H1 (cell line): Measurements from ENCODE around the gene ADCY3. TPM values are rescaled to one million over a fixed set of nuclear protein-coding genes. Genes with fewer than 3 reads are reported as not detected.

Experiments used
- CTCF ChIA-PET: fragments of 300-600 bp; sonication (Branson Sonifier 250); formaldehyde crosslinking; loops from one replicate; lab custom pipeline; 2021; ENCODE audit not compliant: partially characterized antibody; lab: Charles Lee
- POLR2A ChIA-PET: fragments of 300-600 bp; sonication (Branson Sonifier 250); formaldehyde crosslinking; loops from one replicate; lab custom pipeline; 2021; ENCODE audit warnings: inconsistent platforms; ENCODE audit not compliant: partially characterized antibody; lab: Charles Lee
- DNase-seq, 2 experiments: peaks; one replicate each; pipeline versions ENCODE4 v3.0.0 to v3.0.0-alpha.2; 2010 to 2022; ENCODE audit warnings: low spot score in 2 of 2, low read depth in 1 of 2, mixed read lengths in 1 of 2
- FAIRE-seq: peaks from 2 replicates; lab custom pipeline; 2011; peaks lifted over from hg19 to GRCh38; lab: Jason Lieb, UNC
- H2AFZ ChIP-seq: 2 replicates; pipeline ENCODE4 v1.8.1; 2012; ENCODE audit warnings: low read length, inconsistent platforms
- H2AK5ac ChIP-seq: 2 replicates; pipeline ENCODE4 v1.6.1; 2013; ENCODE audit warnings: low read depth, low read length
- H2BK120ac ChIP-seq: replicated peaks from 2 replicates; pipeline ENCODE3; 2013; ENCODE audit warnings: low read depth, low read length, inconsistent platforms
- H2BK12ac ChIP-seq: 2 replicates; pipeline ENCODE4 v1.6.1; 2013; ENCODE audit warnings: low read depth, low read length
- H2BK15ac ChIP-seq: 2 replicates; pipeline ENCODE4 v1.6.1; 2013; ENCODE audit warnings: low read length
- H2BK20ac ChIP-seq: 2 replicates; pipeline ENCODE4 v1.6.1; 2013; ENCODE audit warnings: low read length
- H2BK5ac ChIP-seq: 2 replicates; pipeline ENCODE4 v1.6.1; 2013; ENCODE audit warnings: low read depth, low read length
- H3K14ac ChIP-seq: 2 replicates; pipeline ENCODE4 v1.6.1; 2013; ENCODE audit warnings: inconsistent platforms; ENCODE audit not compliant: insufficient read length
- H3K18ac ChIP-seq: 2 replicates; pipeline ENCODE4 v1.6.1; 2013; ENCODE audit warnings: low read length; ENCODE audit errors: extremely low read depth
- H3K23ac ChIP-seq: 2 replicates; pipeline ENCODE4 v1.6.1; 2013; ENCODE audit warnings: inconsistent platforms; ENCODE audit not compliant: insufficient read length
- H3K23me2 ChIP-seq: 2 replicates; pipeline ENCODE4 v1.6.1; 2013; ENCODE audit warnings: low read depth, low read length
- H3K27ac ChIP-seq: 2 replicates; pipeline ENCODE4 v1.6.1; 2011; ENCODE audit warnings: low read depth, low read length, inconsistent platforms
- H3K27me3 ChIP-seq, 4 experiments: replicated peaks in 1 of 4; 1 replicate in 1 of 4; 2 replicates in 3 of 4; pipeline versions ENCODE4 v1.6.1 to v1.8.1; 2011 to 2013; ENCODE audit warnings: low read length in 3 of 4, mild to moderate bottlenecking in 3 of 4, inconsistent platforms in 2 of 4, mixed read lengths in 2 of 4, moderate library complexity in 1 of 4; ENCODE audit not compliant: control insufficient read depth in 3 of 4, insufficient read depth in 3 of 4; ENCODE audit errors: extremely low read depth in 1 of 4
- H3K36me3 ChIP-seq, 4 experiments: 2 replicates each; pipeline versions ENCODE4 v1.6.1 to v1.8.1; 2011 to 2013; ENCODE audit warnings: mild to moderate bottlenecking in 4 of 4, low read length in 3 of 4, moderate library complexity in 2 of 4, control low read depth in 1 of 4, inconsistent platforms in 1 of 4; ENCODE audit not compliant: insufficient read depth in 4 of 4, control insufficient read depth in 2 of 4
- H3K4ac ChIP-seq: replicated peaks from 2 replicates; pipeline ENCODE3; 2013; ENCODE audit warnings: low read length, low read depth, mixed read lengths, inconsistent platforms; ENCODE audit not compliant: insufficient read length
- H3K4me1 ChIP-seq, 4 experiments: replicated peaks in 1 of 4; 1 replicate in 1 of 4; 2 replicates in 3 of 4; pipeline versions ENCODE4 v1.6.1 to v1.8.1; 2011 to 2013; ENCODE audit warnings: low read length in 3 of 4, inconsistent platforms in 2 of 4, mixed read lengths in 1 of 4; ENCODE audit not compliant: insufficient read depth in 4 of 4, control insufficient read depth in 3 of 4
- H3K4me2 ChIP-seq, 2 experiments: 2 replicates each; pipeline versions ENCODE4 v1.6.1 to v1.8.1; 2011 to 2013; ENCODE audit warnings: low read depth in 2 of 2, low read length in 2 of 2, control low read depth in 1 of 2, inconsistent platforms in 1 of 2, mild to moderate bottlenecking in 1 of 2; ENCODE audit not compliant: insufficient read depth in 1 of 2
- H3K4me3 ChIP-seq, 4 experiments: fragments of 200-600, 300-600 bp in 1 of 4; sonication (generic), shearing (Covaris generic), sonication (Bioruptor Twin) in 1 of 4; 2 replicates each; pipeline versions ENCODE4 v1.5.1 to v1.8.1; 2011 to 2016; ENCODE audit warnings: low read length in 4 of 4, low read depth in 3 of 4, control low read depth in 2 of 4, inconsistent platforms in 2 of 4, mild to moderate bottlenecking in 2 of 4, mixed read lengths in 1 of 4, moderate library complexity in 1 of 4; ENCODE audit not compliant: insufficient read depth in 2 of 4; ENCODE audit errors: extremely low read depth in 1 of 4
- H3K56ac ChIP-seq: replicated peaks from 2 replicates; pipeline ENCODE3; 2013; ENCODE audit warnings: low read depth, mild to moderate bottlenecking, mixed read lengths, low read length, inconsistent platforms; ENCODE audit not compliant: insufficient read length
- H3K79me1 ChIP-seq: 2 replicates; pipeline ENCODE4 v1.6.1; 2013; ENCODE audit warnings: low read depth, low read length, control low read depth
- H3K79me2 ChIP-seq, 2 experiments: 2 replicates each; pipeline versions ENCODE4 v1.6.1 to v1.8.1; 2012 to 2013; ENCODE audit warnings: low read length in 2 of 2, mild to moderate bottlenecking in 2 of 2, inconsistent platforms in 1 of 2; ENCODE audit not compliant: insufficient read depth in 2 of 2, control insufficient read depth in 1 of 2
- H3K9ac ChIP-seq, 4 experiments: replicated peaks in 1 of 4; 1 replicate in 1 of 4; 2 replicates in 3 of 4; pipeline versions ENCODE4 v1.6.1 to v1.8.1; 2011 to 2013; ENCODE audit warnings: low read depth in 3 of 4, low read length in 3 of 4, control low read depth in 2 of 4, mild to moderate bottlenecking in 2 of 4, moderate library complexity in 2 of 4, inconsistent platforms in 1 of 4; ENCODE audit errors: extremely low read depth in 1 of 4
- H3K9me3 ChIP-seq, 2 experiments: 2 replicates each; pipeline versions ENCODE4 v1.6.1 to v1.8.1; 2012 to 2013; ENCODE audit warnings: mild to moderate bottlenecking in 2 of 2, moderate library complexity in 2 of 2, control low read depth in 1 of 2, inconsistent platforms in 1 of 2, low read depth in 1 of 2, low read length in 1 of 2, mixed read lengths in 1 of 2; ENCODE audit not compliant: insufficient read depth in 2 of 2
- H4K20me1 ChIP-seq, 2 experiments: replicated peaks in 1 of 2; 2 replicates each; pipeline versions ENCODE3 to v1.8.1; 2011 to 2013; ENCODE audit warnings: inconsistent platforms in 2 of 2, low read length in 2 of 2, mild to moderate bottlenecking in 1 of 2; ENCODE audit not compliant: insufficient read depth in 2 of 2, control insufficient read depth in 1 of 2
- H4K5ac ChIP-seq: 2 replicates; pipeline ENCODE4 v1.6.1; 2013; ENCODE audit warnings: low read length, low read depth, mixed read lengths, inconsistent platforms; ENCODE audit not compliant: insufficient read length
- H4K8ac ChIP-seq: 2 replicates; pipeline ENCODE4 v1.8.0; 2013; ENCODE audit warnings: mild to moderate bottlenecking, moderate library complexity, low read length, inconsistent platforms; ENCODE audit not compliant: insufficient read depth; ENCODE audit errors: extremely low read depth
- H4K91ac ChIP-seq: replicated peaks from 2 replicates; pipeline ENCODE3; 2013; ENCODE audit warnings: low read length, mixed read lengths, inconsistent platforms; ENCODE audit not compliant: insufficient read length
- KDM1A ChIP-seq: fragments of 200-600, 300-600 bp; sonication (generic); IDR thresholded peaks from 2 replicates; pipeline ENCODE4 v1.7.1; 2016; ENCODE audit warnings: mild to moderate bottlenecking, low read length, borderline replicate concordance
- KDM4A ChIP-seq: IDR thresholded peaks from one replicate; pipeline ENCODE4 v1.7.1; 2012; ENCODE audit warnings: low read depth, mild to moderate bottlenecking, moderate library complexity, low read length, inconsistent platforms; ENCODE audit not compliant: severe bottlenecking
- RNF2 ChIP-seq: fragments of 200-900, 300-1000 bp; sonication (generic); IDR thresholded peaks from 2 replicates; pipeline ENCODE4 v1.7.1; 2016; ENCODE audit warnings: borderline replicate concordance, low read depth, mild to moderate bottlenecking, antibody characterized with exemption, low read length; ENCODE audit not compliant: poor library complexity, severe bottlenecking; ENCODE audit errors: missing control alignments
- SAP30 ChIP-seq: fragments of 300-600 bp; sonication (generic); IDR thresholded peaks from 2 replicates; pipeline ENCODE4 v1.7.1; 2012; ENCODE audit warnings: low read length, moderate library complexity, mild to moderate bottlenecking, inconsistent platforms; ENCODE audit not compliant: insufficient read depth, insufficient replicate concordance
- SP4 ChIP-seq: IDR thresholded peaks from 2 replicates; pipeline ENCODE4 v1.6.1; 2012; ENCODE audit warnings: low read length, inconsistent platforms
- WGBS, 2 experiments: shearing (Covaris generic) in 1 of 2; methylation state at CpG; one replicate each; pipeline versions ENCODE4 v1.1.6 to v1.1.7; 2013 to 2015; ENCODE audit warnings: low lambda C conversion rate in 2 of 2, mixed read lengths in 2 of 2, inconsistent platforms in 1 of 2, low coverage in 1 of 2, missing lambda C conversion rate in 1 of 2; ENCODE audit not compliant: insufficient replicate concordance in 2 of 2, insufficient coverage in 1 of 2, insufficient read length in 1 of 2; ENCODE audit errors: extremely low coverage in 1 of 2, missing lambda C conversion rate in 1 of 2; 5-methylcytosine and 5-hydroxymethylcytosine counted together
- polyA plus RNA-seq, 7 experiments: library from polyadenylated mRNA; depleted of rRNA in 3 of 7; stranded (reverse) in 5 of 7; unstranded in 2 of 7; fragments of >200 nt in 5 of 7; fragments of 200-250 nt in 2 of 7; gene quantifications; 1 replicate in 5 of 7; 2 replicates in 1 of 7; 4 replicates in 1 of 7; pipeline versions ENCODE4 v1.2.1 to v1.2.3, GENCODE V29; 2011 to 2013; ENCODE audit warnings: missing spikeins in 2 of 7, mixed read lengths in 2 of 7
- total RNA-seq: library from RNA; stranded (reverse); fragmentation: NEBNext Ultra II Directional; extraction: Animal tissue kit (Norgen Biotek cat#: 25700); gene quantifications from 2 replicates; pipeline ENCODE4 v1.2.1, GENCODE V29; 2021
- TF ChIP-seq, protein P1 (sequence below), 3 experiments: IDR thresholded peaks; 1 replicate in 2 of 3; 2 replicates in 1 of 3; pipeline versions ENCODE4 v1.5.1 to v1.6.1; 2011; ENCODE audit warnings: low read length in 3 of 3, mild to moderate bottlenecking in 3 of 3, inconsistent platforms in 2 of 3, low read depth in 1 of 3, moderate library complexity in 1 of 3; ENCODE audit not compliant: insufficient read depth in 1 of 3; ENCODE audit errors: control extremely low read depth in 1 of 3
- TF ChIP-seq, protein P2 (sequence below): IDR thresholded peaks from 2 replicates; pipeline ENCODE4 v1.6.1; 2011; ENCODE audit warnings: low read length, improper control_type of control experiment

Gene ADCY3
- total and polyA plus RNA-seq, 2 of the 8 experiments (the other 6 are each of a cell fraction or from before 2014, with no cell fraction given), result 45.1 to 52.9 TPM

- Histone ChIP-seq H3K56ac (no peak overlapping the region), H4K5ac (no peak overlapping the region), H3K18ac (no peak overlapping the region), H2BK15ac (no peak overlapping the region), H3K9me3 (no peaks in the 10 kb centered on the region), H2AK5ac (no peak overlapping the region), H3K79me1 (no peaks in the 10 kb centered on the region; the same call in 1 of the 2 replicates), H4K8ac (no peak overlapping the region), H3K4me3 (no peak overlapping the region), H3K23ac (no peak overlapping the region), H3K79me2 (no peaks in the 10 kb centered on the region), H3K36me3 (no peaks in the 10 kb centered on the region), H3K23me2 (no peaks in the 10 kb centered on the region), H4K20me1 (peaks cover 0 to 2% of the 10 kb centered on the region in 2 experiments), H2BK5ac (no peak overlapping the region), H3K27me3 (no peaks in the 10 kb centered on the region), H4K91ac (no peak overlapping the region), H3K27ac (no peak overlapping the region), H3K14ac (no peak overlapping the region), H3K4ac (no peak overlapping the region), H2BK120ac (no peak overlapping the region), H3K9ac (no peak overlapping the region), H2BK20ac (no peak overlapping the region), H2AFZ (no peak overlapping the region), H3K4me1 (peaks cover 0 to 8% (median under 1%) of the 10 kb centered on the region in 4 experiments; a peak in 2 of 7 replicates), H2BK12ac (no peak overlapping the region), H3K4me2 (no peak overlapping the region)
- DNase-seq, result no peak
- FAIRE-seq, result no peak
- CTCF ChIA-PET, result interaction anchor here (1.0 kb wide), 1 partner anchor 20 kb away, joined by 5 read pairs; no protein-coding TSS in a partner anchor
- 94% methylated on average over 16 of the region's 16 CpGs; no CpG with 5 or more reads in 1 of the 2 experiments for WGBS, 2 experiments
- POLR2A ChIA-PET, result interaction anchor here (0.9 kb wide), 1 partner anchor 335 kb away, joined by 3 read pairs; no protein-coding TSS in a partner anchor
- TF ChIP-seq SAP30 (no peak), KDM1A (no peak), SP4 (no peak), KDM4A (no peak), RNF2 (no peak)
- TF ChIP-seq, protein P1, sequence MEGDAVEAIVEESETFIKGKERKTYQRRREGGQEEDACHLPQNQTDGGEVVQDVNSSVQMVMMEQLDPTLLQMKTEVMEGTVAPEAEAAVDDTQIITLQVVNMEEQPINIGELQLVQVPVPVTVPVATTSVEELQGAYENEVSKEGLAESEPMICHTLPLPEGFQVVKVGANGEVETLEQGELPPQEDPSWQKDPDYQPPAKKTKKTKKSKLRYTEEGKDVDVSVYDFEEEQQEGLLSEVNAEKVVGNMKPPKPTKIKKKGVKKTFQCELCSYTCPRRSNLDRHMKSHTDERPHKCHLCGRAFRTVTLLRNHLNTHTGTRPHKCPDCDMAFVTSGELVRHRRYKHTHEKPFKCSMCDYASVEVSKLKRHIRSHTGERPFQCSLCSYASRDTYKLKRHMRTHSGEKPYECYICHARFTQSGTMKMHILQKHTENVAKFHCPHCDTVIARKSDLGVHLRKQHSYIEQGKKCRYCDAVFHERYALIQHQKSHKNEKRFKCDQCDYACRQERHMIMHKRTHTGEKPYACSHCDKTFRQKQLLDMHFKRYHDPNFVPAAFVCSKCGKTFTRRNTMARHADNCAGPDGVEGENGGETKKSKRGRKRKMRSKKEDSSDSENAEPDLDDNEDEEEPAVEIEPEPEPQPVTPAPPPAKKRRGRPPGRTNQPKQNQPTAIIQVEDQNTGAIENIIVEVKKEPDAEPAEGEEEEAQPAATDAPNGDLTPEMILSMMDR (IDR thresholded peaks at IDR 0.05; ENCODE audit: control extremely low read depth in 1 of 3, insufficient read depth in 1 of 3, low read depth in 1 of 3, low read length in 3 of 3), result no peak
- TF ChIP-seq, protein P2, sequence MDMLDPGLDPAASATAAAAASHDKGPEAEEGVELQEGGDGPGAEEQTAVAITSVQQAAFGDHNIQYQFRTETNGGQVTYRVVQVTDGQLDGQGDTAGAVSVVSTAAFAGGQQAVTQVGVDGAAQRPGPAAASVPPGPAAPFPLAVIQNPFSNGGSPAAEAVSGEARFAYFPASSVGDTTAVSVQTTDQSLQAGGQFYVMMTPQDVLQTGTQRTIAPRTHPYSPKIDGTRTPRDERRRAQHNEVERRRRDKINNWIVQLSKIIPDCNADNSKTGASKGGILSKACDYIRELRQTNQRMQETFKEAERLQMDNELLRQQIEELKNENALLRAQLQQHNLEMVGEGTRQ, result no peak
Measured at GRCh38 chr2:24870891-24871705, 48.9 kb downstream of the ADCY3 start.
